Neural cell (in vitro differentiated cells): Measurements from ENCODE around the gene TSPEAR. TPM values are rescaled to one million over a fixed set of nuclear protein-coding genes. Genes with fewer than 3 reads are reported as not detected.

Experiments used
- H2AFZ ChIP-seq: fragments of 200-600, 300-800 bp; sonication (generic), shearing (Covaris generic); 2 replicates; pipeline ENCODE4 v1.6.0; 2014; ENCODE audit warnings: low read depth, mild to moderate bottlenecking, antibody characterized with exemption, low read length, moderate library complexity
- H3F3A ChIP-seq: fragments of 200-600 bp; shearing (Covaris generic); 2 replicates; pipeline ENCODE4 v1.6.1; 2016; ENCODE audit warnings: mild to moderate bottlenecking, moderate library complexity, mixed read lengths, antibody characterized with exemption, low read length; ENCODE audit not compliant: insufficient read depth, poor library complexity, severe bottlenecking
- H3K27ac ChIP-seq: fragments of 200-600, 300-800 bp; sonication (generic), shearing (Covaris generic); 2 replicates; pipeline ENCODE4 v1.5.1; 2014; ENCODE audit warnings: mild to moderate bottlenecking, low read length, moderate library complexity
- H3K27me3 ChIP-seq: fragments of 300-800, 200-600 bp; sonication (generic), shearing (Covaris generic); 2 replicates; pipeline ENCODE4 v1.6.0; 2014; ENCODE audit warnings: mild to moderate bottlenecking, low read depth, low read length, moderate library complexity; ENCODE audit not compliant: insufficient read depth
- H3K36me3 ChIP-seq: fragments of 300-800, 200-600 bp; sonication (generic), shearing (Covaris generic); 2 replicates; pipeline ENCODE4 v1.5.1; 2014; ENCODE audit warnings: mild to moderate bottlenecking, antibody characterized with exemption, low read length, moderate library complexity; ENCODE audit not compliant: insufficient read depth
- H3K4me2 ChIP-seq: fragments of 300-800, 200-600 bp; sonication (generic), shearing (Covaris generic); 2 replicates; pipeline ENCODE4 v1.6.0; 2014; ENCODE audit warnings: mild to moderate bottlenecking, low read length
- H3K4me3 ChIP-seq: fragments of 300-800, 200-600 bp; sonication (generic), shearing (Covaris generic); 2 replicates; pipeline ENCODE4 v1.5.1; 2014; ENCODE audit warnings: mild to moderate bottlenecking, low read length, moderate library complexity
- H3K79me2 ChIP-seq: fragments of 200-600 bp; shearing (Covaris generic); replicated peaks from 2 replicates; pipeline ENCODE4 v1.6.0; 2014; ENCODE audit warnings: mild to moderate bottlenecking, low read length, moderate library complexity; ENCODE audit not compliant: insufficient read depth
- H3K9ac ChIP-seq: fragments of 300-800, 200-600 bp; sonication (generic), shearing (Covaris generic); 2 replicates; pipeline ENCODE4 v1.6.1; 2016; ENCODE audit warnings: mild to moderate bottlenecking, low read length, mixed read lengths
- H3K9me2 ChIP-seq: fragments of 200-600 bp; shearing (Covaris generic); 2 replicates; pipeline ENCODE4 v1.6.1; 2016; ENCODE audit warnings: mild to moderate bottlenecking, low read length, mixed read lengths; ENCODE audit not compliant: insufficient read depth
- H3K9me3 ChIP-seq: fragments of 200-600, 300-800 bp; sonication (generic), shearing (Covaris generic); 2 replicates; pipeline ENCODE4 v1.6.1; 2016; ENCODE audit warnings: mild to moderate bottlenecking, mixed run types, low read length, moderate library complexity, mixed read lengths
- H4K20me1 ChIP-seq: fragments of 200-600 bp; shearing (Covaris generic); 2 replicates; pipeline ENCODE4 v1.6.1; 2016; ENCODE audit warnings: mild to moderate bottlenecking, mixed run types; ENCODE audit not compliant: insufficient read depth
- CTCF ChIP-seq: fragments of 450-650 bp; IDR thresholded peaks from 2 replicates; pipeline ENCODE4 v1.5.1; 2014; ENCODE audit warnings: antibody characterized with exemption, mild to moderate bottlenecking, moderate library complexity; ENCODE audit not compliant: poor library complexity, severe bottlenecking
- EP300 ChIP-seq: fragments of 450-650 bp; conservative IDR thresholded peaks from 2 replicates; pipeline ENCODE4 v1.6.1; 2014; ENCODE audit warnings: antibody characterized with exemption, mild to moderate bottlenecking, moderate library complexity; ENCODE audit not compliant: poor library complexity, severe bottlenecking
- EZH2 ChIP-seq: fragments of 200-600, 300-800 bp; shearing (Covaris generic), sonication (generic); IDR thresholded peaks from 2 replicates; pipeline ENCODE4 v1.6.1; 2014; ENCODE audit warnings: antibody characterized with exemption, low read length, borderline replicate concordance, mild to moderate bottlenecking; ENCODE audit not compliant: insufficient read depth, poor library complexity, severe bottlenecking
- MXI1 ChIP-seq: fragments of 450-650 bp; conservative IDR thresholded peaks from 2 replicates; pipeline ENCODE4 v1.6.1; 2014; ENCODE audit warnings: antibody characterized with exemption, mild to moderate bottlenecking; ENCODE audit not compliant: poor library complexity, severe bottlenecking
- POLR2AphosphoS5 ChIP-seq: IDR thresholded peaks from 2 replicates; pipeline ENCODE4 v1.6.1; 2012
- RAD21 ChIP-seq: fragments of 450-650 bp; conservative IDR thresholded peaks from 2 replicates; pipeline ENCODE4 v1.6.1; 2014; ENCODE audit warnings: antibody characterized with exemption, mild to moderate bottlenecking, moderate library complexity
- REST ChIP-seq: IDR thresholded peaks from 2 replicates; pipeline ENCODE4 v1.6.1; 2012; ENCODE audit warnings: borderline replicate concordance
- SMC3 ChIP-seq: fragments of 450-650 bp; conservative IDR thresholded peaks from 2 replicates; pipeline ENCODE4 v1.6.1; 2014; ENCODE audit warnings: antibody characterized with exemption, mild to moderate bottlenecking, moderate library complexity; ENCODE audit not compliant: poor library complexity
- TAF1 ChIP-seq: IDR thresholded peaks from 2 replicates; pipeline ENCODE4 v1.6.1; 2012; ENCODE audit warnings: low read depth
- polyA plus RNA-seq: library from polyadenylated mRNA; depleted of rRNA; stranded (reverse); fragments of >200 nt; gene quantifications from 2 replicates; pipeline ENCODE4 v1.2.3, GENCODE V29; 2014

The TSPEAR gene
- polyA plus RNA-seq, 1 donor from 2014 or later: 0.19 TPM

GRCh38 chr21:44583089-44583799 is 128.1 kb downstream of the TSPEAR start:
- no peaks in the 10 kb centered on the region for H3K79me2 ChIP-seq
- no peak overlapping the region for H3K4me3 ChIP-seq
- H4K20me1 ChIP-seq: no peaks in the 10 kb centered on the region
- no peaks in the 10 kb centered on the region for H3K27me3 ChIP-seq
- no peak overlapping the region for H3K9ac ChIP-seq
- H3K9me2 ChIP-seq: no peaks in the 10 kb centered on the region
- no peak overlapping the region for H3K27ac ChIP-seq
- no peak overlapping the region for H3K4me2 ChIP-seq
- no peaks in the 10 kb centered on the region for H3F3A ChIP-seq
- no peaks in the 10 kb centered on the region for H3K9me3 ChIP-seq
- H3K36me3 ChIP-seq: no peaks in the 10 kb centered on the region
- H2AFZ ChIP-seq: no peak overlapping the region
- TF ChIP-seq RAD21 (no peak), EP300 (no peak), CTCF (no peak), REST (no peak), SMC3 (no peak), EZH2 (no peak), POLR2AphosphoS5 (no peak), MXI1 (no peak), TAF1 (no peak)

GRCh38 chr21:44582055-44582454 is 129.3 kb downstream of the TSPEAR start:
- Histone ChIP-seq H3K9ac (no peak overlapping the region), H3K4me3 (no peak overlapping the region), H3K4me2 (no peak overlapping the region), H3K27ac (no peak overlapping the region), H3K9me3 (no peaks in the 10 kb centered on the region), H3K79me2 (no peaks in the 10 kb centered on the region), H2AFZ (no peak overlapping the region), H4K20me1 (no peaks in the 10 kb centered on the region), H3K9me2 (no peaks in the 10 kb centered on the region), H3F3A (no peaks in the 10 kb centered on the region), H3K36me3 (no peaks in the 10 kb centered on the region), H3K27me3 (no peaks in the 10 kb centered on the region)
- TF ChIP-seq REST (no peak), EZH2 (no peak)
